Measurements from ENCODE around the gene LRRC71. TPM values are rescaled to one million over a fixed set of nuclear protein-coding genes. Genes with fewer than 3 reads are reported as not detected.
A peak's percentile ranks its signal among the peaks of the same experiment; 100 is the strongest.

Gene LRRC71
- not detected for total RNA-seq

- TF ChIP-seq POLR2AphosphoS5 (IDR thresholded peaks at IDR 0.05; ENCODE audit: insufficient read depth in 1 of 2, low read depth in 1 of 2) (peak in 1 of 2 donors; percentile 17), POLR2A (IDR thresholded peaks at IDR 0.05) (no peak)
- TF ChIP-seq, protein P1, sequence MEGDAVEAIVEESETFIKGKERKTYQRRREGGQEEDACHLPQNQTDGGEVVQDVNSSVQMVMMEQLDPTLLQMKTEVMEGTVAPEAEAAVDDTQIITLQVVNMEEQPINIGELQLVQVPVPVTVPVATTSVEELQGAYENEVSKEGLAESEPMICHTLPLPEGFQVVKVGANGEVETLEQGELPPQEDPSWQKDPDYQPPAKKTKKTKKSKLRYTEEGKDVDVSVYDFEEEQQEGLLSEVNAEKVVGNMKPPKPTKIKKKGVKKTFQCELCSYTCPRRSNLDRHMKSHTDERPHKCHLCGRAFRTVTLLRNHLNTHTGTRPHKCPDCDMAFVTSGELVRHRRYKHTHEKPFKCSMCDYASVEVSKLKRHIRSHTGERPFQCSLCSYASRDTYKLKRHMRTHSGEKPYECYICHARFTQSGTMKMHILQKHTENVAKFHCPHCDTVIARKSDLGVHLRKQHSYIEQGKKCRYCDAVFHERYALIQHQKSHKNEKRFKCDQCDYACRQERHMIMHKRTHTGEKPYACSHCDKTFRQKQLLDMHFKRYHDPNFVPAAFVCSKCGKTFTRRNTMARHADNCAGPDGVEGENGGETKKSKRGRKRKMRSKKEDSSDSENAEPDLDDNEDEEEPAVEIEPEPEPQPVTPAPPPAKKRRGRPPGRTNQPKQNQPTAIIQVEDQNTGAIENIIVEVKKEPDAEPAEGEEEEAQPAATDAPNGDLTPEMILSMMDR (IDR thresholded peaks at IDR 0.05) = peak; percentile 45 to 78 (median 67)
- Histone ChIP-seq H3K9me3 (no peaks in the 10 kb centered on the region), H3K36me3 (peaks cover 0 to 2% of the 10 kb centered on the region in 2 donors), H3K27me3 (peaks cover 9% of the 10 kb centered on the region), H3K4me1 (peaks cover 24% of the 10 kb centered on the region), H3K27ac (no peak within 1 kb of the TSS), H3K4me3 (peak within 1 kb of the TSS in 1 of 2 donors; percentile 29)
- intact Hi-C loops (cut with DNase I) = loop anchor here (10.0 kb wide), 1 partner anchor 144 kb away; no protein-coding TSS in a partner anchor
- no peak for DNase-seq (ENCODE audit: extremely low spot score in 2 of 2)
These were observed at the start of gene LRRC71 for GRCh38 chr1:156920233-156921052. LRRC71 (plus strand) TSS chr1:156920632; CDS start chr1:156920804, 172 bp downstream.

DNA sequence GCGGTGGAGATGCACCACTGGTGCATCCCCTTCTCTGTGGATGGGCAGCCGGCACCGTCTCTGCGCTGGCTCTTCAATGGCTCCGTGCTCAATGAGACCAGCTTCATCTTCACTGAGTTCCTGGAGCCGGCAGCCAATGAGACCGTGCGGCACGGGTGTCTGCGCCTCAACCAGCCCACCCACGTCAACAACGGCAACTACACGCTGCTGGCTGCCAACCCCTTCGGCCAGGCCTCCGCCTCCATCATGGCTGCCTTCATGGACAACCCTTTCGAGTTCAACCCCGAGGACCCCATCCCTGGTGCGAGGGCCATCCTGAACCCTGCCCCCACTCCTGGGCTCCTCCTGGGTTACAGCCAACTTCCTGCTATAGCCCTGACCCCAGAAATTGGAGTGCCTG is 46.8 kb upstream of the LRRC71 start:
- intact Hi-C loops (cut with DNase I) = no loop called here
- Histone ChIP-seq H3K4me3 (no peak overlapping the region), H3K27me3 (no peaks in the 10 kb centered on the region), H3K9me3 (no peaks in the 10 kb centered on the region), H3K36me3 (no peaks in the 10 kb centered on the region), H3K4me1 (no peaks in the 10 kb centered on the region), H3K27ac (no peak overlapping the region)
- TF ChIP-seq POLR2AphosphoS5 (IDR thresholded peaks at IDR 0.05; ENCODE audit: insufficient read depth in 1 of 2, low read depth in 1 of 2) (no peak), POLR2A (IDR thresholded peaks at IDR 0.05) (no peak)
- TF ChIP-seq, protein P1 (IDR thresholded peaks at IDR 0.05) = no peak
- no peak for DNase-seq (ENCODE audit: extremely low spot score in 2 of 2)

- H3K27me3 ChIP-seq = no peaks in the 10 kb centered on the region
- intact Hi-C loops (cut with DNase I) = no loop called here
- TF ChIP-seq, protein P1 (IDR thresholded peaks at IDR 0.05) = no peak
- TF ChIP-seq POLR2A (IDR thresholded peaks at IDR 0.05) (no peak), POLR2AphosphoS5 (IDR thresholded peaks at IDR 0.05; ENCODE audit: insufficient read depth in 1 of 2, low read depth in 1 of 2) (no peak)
- H3K27ac ChIP-seq = no peak overlapping the region
- H3K4me1 ChIP-seq = no peaks in the 10 kb centered on the region
- no peak for DNase-seq (ENCODE audit: extremely low spot score in 2 of 2)
- no peak overlapping the region for H3K4me3 ChIP-seq
- no peaks in the 10 kb centered on the region for H3K9me3 ChIP-seq
- H3K36me3 ChIP-seq = no peaks in the 10 kb centered on the region
These were observed 46.3 kb upstream of the LRRC71 start for GRCh38 chr1:156874142-156874541.

DNA sequence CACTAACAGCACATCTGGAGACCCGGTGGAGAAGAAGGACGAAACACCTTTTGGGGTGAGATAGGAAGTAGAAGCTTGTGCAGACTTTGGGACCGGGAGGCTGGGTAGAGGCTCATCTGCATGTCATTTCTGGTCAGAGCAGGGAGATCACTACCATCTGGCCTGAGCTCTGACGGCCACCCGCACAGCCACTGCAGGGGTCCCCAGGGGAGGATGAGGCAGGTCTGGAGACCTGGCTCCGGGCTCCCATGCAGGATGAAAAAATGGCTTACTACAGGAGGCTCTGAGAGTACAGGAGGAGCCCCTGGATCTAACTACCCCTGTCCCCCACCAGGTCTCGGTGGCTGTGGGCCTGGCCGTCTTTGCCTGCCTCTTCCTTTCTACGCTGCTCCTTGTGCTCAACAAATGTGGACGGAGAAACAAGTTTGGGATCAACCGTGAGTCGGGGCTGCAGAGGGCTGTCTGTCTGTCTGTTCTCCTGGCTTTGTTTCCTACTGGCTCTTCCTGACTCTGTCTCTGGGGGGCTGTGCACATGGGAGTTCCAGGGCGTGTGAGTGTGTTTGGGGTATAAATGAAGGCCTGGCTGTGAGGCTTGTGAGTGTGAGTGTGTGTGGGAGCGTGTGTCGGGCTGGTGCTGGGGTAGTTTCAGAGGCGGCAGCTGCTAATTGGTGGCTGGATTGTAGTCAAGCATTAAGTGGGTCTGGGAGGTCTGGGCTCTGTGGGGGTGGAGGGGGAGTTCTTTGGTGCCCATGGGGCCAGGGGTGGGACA is 45.7 kb upstream of the LRRC71 start:
- Histone ChIP-seq H3K4me1 (no peaks in the 10 kb centered on the region), H3K27ac (no peak overlapping the region), H3K9me3 (no peaks in the 10 kb centered on the region), H3K27me3 (no peaks in the 10 kb centered on the region), H3K4me3 (no peak overlapping the region), H3K36me3 (no peaks in the 10 kb centered on the region)
- intact Hi-C loops (cut with DNase I) = no loop called here
- TF ChIP-seq, protein P1 (IDR thresholded peaks at IDR 0.05) = no peak
- TF ChIP-seq POLR2AphosphoS5 (IDR thresholded peaks at IDR 0.05; ENCODE audit: insufficient read depth in 1 of 2, low read depth in 1 of 2) (no peak), POLR2A (IDR thresholded peaks at IDR 0.05) (no peak)
- no peak for DNase-seq (ENCODE audit: extremely low spot score in 2 of 2)
